WTC11 (cell line): Measurements from ENCODE around the gene PPP2R3C. TPM values are rescaled to one million over a fixed set of nuclear protein-coding genes. Genes with fewer than 3 reads are reported as not detected.

ENCODE experiments used
- ATAC-seq: fragments of 200-7000 bp; cut with Tn5 transposase; 2 replicates; pipeline ENCODE4 v1.10.0; 2021; ENCODE audit warnings: mild to moderate bottlenecking, moderate library complexity
- CTCF ChIA-PET: fragments of 300-600 bp; sonication (Branson Sonifier 250); formaldehyde crosslinking; loops from one replicate; lab custom pipeline; 2021; ENCODE audit warnings: antibody characterized with exemption; lab: Charles Lee
- POLR2A ChIA-PET: fragments of 350-600 bp; sonication (Branson Sonifier 250); formaldehyde crosslinking; loops from one replicate; lab custom pipeline; 2021; ENCODE audit warnings: antibody characterized with exemption; lab: Charles Lee
- DNase-seq: peaks from one replicate; pipeline ENCODE4 v3.0.0; 2021; ENCODE audit warnings: low spot score
- H3K27ac Mint-ChIP-seq: 2 replicates; pipeline ENCODE4 v1.8.0; 2021; ENCODE audit warnings: mixed read lengths
- H3K27me3 Mint-ChIP-seq: 2 replicates; pipeline ENCODE4 v1.8.0; 2021; ENCODE audit warnings: low read depth, mild to moderate bottlenecking, moderate library complexity, mixed read lengths
- H3K36me3 Mint-ChIP-seq: 2 replicates; pipeline ENCODE4 v1.8.0; 2021; ENCODE audit warnings: mixed read lengths
- H3K4me1 Mint-ChIP-seq: 2 replicates; pipeline ENCODE4 v1.8.0; 2022; ENCODE audit warnings: mixed read lengths
- H3K4me3 Mint-ChIP-seq: 2 replicates; pipeline ENCODE4 v1.8.0; 2021; ENCODE audit warnings: mild to moderate bottlenecking, moderate library complexity, mixed read lengths
- H3K9me3 Mint-ChIP-seq: 2 replicates; pipeline ENCODE4 v1.8.0; 2021; ENCODE audit warnings: mixed read lengths
- ATF3 ChIP-seq: sonication (generic); formaldehyde crosslinking; conservative IDR thresholded peaks from 2 replicates; pipeline ENCODE4 v1.8.1; 2022; ENCODE audit warnings: mild to moderate bottlenecking, missing genetic modification reagents
- EMX1 ChIP-seq: fragments of 250-450 bp; sonication (Bioruptor Pico); IDR thresholded peaks from 2 replicates; pipeline ENCODE4 v1.8.0; 2021; ENCODE audit warnings: mild to moderate bottlenecking
- FOXP4 ChIP-seq: sonication (generic); formaldehyde crosslinking; IDR thresholded peaks from 2 replicates; pipeline ENCODE4 v1.8.0; 2022; ENCODE audit warnings: mild to moderate bottlenecking, missing genetic modification reagents
- GABPB1 ChIP-seq: sonication (generic); formaldehyde crosslinking; IDR thresholded peaks from 2 replicates; pipeline ENCODE4 v1.8.1; 2023; ENCODE audit warnings: mild to moderate bottlenecking, missing genetic modification reagents
- NFE2L1 ChIP-seq: sonication (generic); formaldehyde crosslinking; IDR thresholded peaks from 2 replicates; pipeline ENCODE4 v1.8.1; 2023; ENCODE audit warnings: missing genetic modification reagents
- NR2C2 ChIP-seq: sonication (generic); formaldehyde crosslinking; IDR thresholded peaks from 2 replicates; pipeline ENCODE4 v1.8.0; 2022; ENCODE audit warnings: mild to moderate bottlenecking, missing genetic modification reagents
- PRDM15 ChIP-seq: sonication (generic); formaldehyde crosslinking; IDR thresholded peaks from 2 replicates; pipeline ENCODE4 v1.8.0; 2022; ENCODE audit warnings: missing genetic modification reagents
- PREB ChIP-seq: sonication (generic); formaldehyde crosslinking; IDR thresholded peaks from 2 replicates; pipeline ENCODE4 v1.8.1; 2022; ENCODE audit warnings: mild to moderate bottlenecking, missing genetic modification reagents, moderate library complexity, borderline replicate concordance
- TP53 ChIP-seq: sonication (generic); formaldehyde crosslinking; IDR thresholded peaks from 2 replicates; pipeline ENCODE4 v1.8.1; 2023; ENCODE audit warnings: mild to moderate bottlenecking, missing genetic modification reagents
- ZNF532 ChIP-seq: fragments of 250-450 bp; sonication (Bioruptor Pico); IDR thresholded peaks from 2 replicates; pipeline ENCODE4 v1.9.0; 2021; ENCODE audit warnings: mild to moderate bottlenecking, borderline replicate concordance
- total RNA-seq: library from RNA; stranded (reverse); gene quantifications from 3 replicates; pipeline ENCODE4 v1.2.3, GENCODE V29; 2021

PPP2R3C gene
- total RNA-seq, 1 experiment from 2014 or later = 31.6 TPM

GRCh38 chr14:35159742-35160409 lies 38.1 kb upstream of the PPP2R3C start:
- Mint-ChIP-seq H3K4me3 (no peak overlapping the region), H3K9me3 (no peaks in the 10 kb centered on the region), H3K4me1 (peaks cover 14% of the 10 kb centered on the region), H3K27ac (peak overlapping the region; percentile 20; the same call in 1 of the 2 replicates), H3K36me3 (peaks cover 6% of the 10 kb centered on the region; the same call in 1 of the 2 replicates), H3K27me3 (no peaks in the 10 kb centered on the region; the same call in 1 of the 2 replicates)
- ATAC-seq = no peak
- ChIA-PET CTCF (no interaction called here), POLR2A (no interaction called here)
- no peak for DNase-seq
- no peak; the same call in 1 of the 2 replicates for TF ChIP-seq PREB (CRISPR knock-in tag)
- peak; percentile 84 for TF ChIP-seq GABPB1 (CRISPR knock-in tag)
- TF ChIP-seq FOXP4 (CRISPR knock-in tag) = no peak
- TF ChIP-seq TP53 (CRISPR knock-in tag) = no peak

- POLR2A ChIA-PET = interaction anchor here (0.6 kb wide), 1 partner anchor 28 kb away, joined by 7 read pairs; no protein-coding TSS in a partner anchor
- Mint-ChIP-seq H3K27me3 (no peaks in the 10 kb centered on the region; the same call in 1 of the 2 replicates), H3K27ac (peak overlapping the region; percentile 10; the same call in 1 of the 2 replicates), H3K4me3 (no peak overlapping the region), H3K4me1 (peaks cover 17% of the 10 kb centered on the region), H3K36me3 (peaks cover 8% of the 10 kb centered on the region; the same call in 1 of the 2 replicates), H3K9me3 (no peaks in the 10 kb centered on the region)
- no peak for ATAC-seq
- no peak for TF ChIP-seq ZNF532 (CRISPR knock-in tag)
- no peak for TF ChIP-seq NR2C2 (CRISPR knock-in tag)
- TF ChIP-seq EMX1 (CRISPR knock-in tag) = no peak
- CTCF ChIA-PET = no interaction called here
- no peak for DNase-seq
Measured at GRCh38 chr14:35158951-35159653, 37.3 kb upstream of the PPP2R3C start.

GRCh38 chr14:35158491-35158890 lies 36.7 kb upstream of the PPP2R3C start:
- Mint-ChIP-seq H3K9me3 (peaks cover under 1% of the 10 kb centered on the region; the same call in 1 of the 2 replicates), H3K4me1 (peaks cover 19% of the 10 kb centered on the region), H3K27me3 (no peaks in the 10 kb centered on the region), H3K4me3 (no peak overlapping the region), H3K36me3 (peaks cover 10% of the 10 kb centered on the region), H3K27ac (no peak overlapping the region)
- POLR2A ChIA-PET = interaction anchor here (0.6 kb wide), 1 partner anchor 28 kb away, joined by 7 read pairs; no protein-coding TSS in a partner anchor
- no peak for ATAC-seq
- TF ChIP-seq PRDM15 (no peak), NFE2L1 (no peak), ATF3 (CRISPR knock-in tag) (no peak)
- CTCF ChIA-PET = no interaction called here
- no peak for DNase-seq
